K562 (cell line): Measurements from ENCODE around the gene TBXAS1. TPM values are rescaled to one million over a fixed set of nuclear protein-coding genes. Genes with fewer than 3 reads are reported as not detected.

Experiments
- BRCA1 ChIP-seq, 2 experiments: fragments of 450-650 bp in 1 of 2; sonication (generic) in 1 of 2; formaldehyde crosslinking in 1 of 2; IDR thresholded peaks; 2 replicates each; pipeline versions ENCODE4 v1.5.0 to v1.6.1; 2017 to 2020; ENCODE audit warnings: mild to moderate bottlenecking in 1 of 2, missing genetic modification reagents in 1 of 2
- GATAD2A ChIP-seq: fragments of 450-650 bp; IDR thresholded peaks from 2 replicates; pipeline ENCODE4 v1.6.1; 2017
- PML ChIP-seq: IDR thresholded peaks from 2 replicates; pipeline ENCODE4 v1.6.1; 2012; ENCODE audit warnings: low read length, inconsistent platforms
- PTTG1 ChIP-seq: fragments of 450-650 bp; IDR thresholded peaks from 2 replicates; pipeline ENCODE4 v1.6.1; 2016; ENCODE audit warnings: low read depth, mild to moderate bottlenecking, missing genetic modification characterization, missing compliant biosample characterization
- STAT5B ChIP-seq: fragments of 250-450 bp; sonication (Bioruptor Pico); IDR thresholded peaks from 2 replicates; pipeline ENCODE4 v1.8.0; 2021; ENCODE audit warnings: mild to moderate bottlenecking, inconsistent platforms
- TBP ChIP-seq: optimal IDR thresholded peaks from 2 replicates; pipeline ENCODE3; 2011; ENCODE audit warnings: low read depth, low read length, improper control_type of control experiment
- TOE1 ChIP-seq, 2 experiments: fragments of 450-650 bp in 1 of 2; sonication (generic) in 1 of 2; formaldehyde crosslinking in 1 of 2; IDR thresholded peaks; 2 replicates each; pipeline versions ENCODE4 v1.7.1 to v1.8.0; 2016 to 2022; ENCODE audit warnings: borderline replicate concordance in 2 of 2, mild to moderate bottlenecking in 2 of 2, antibody characterized with exemption in 1 of 2, inconsistent platforms in 1 of 2, low read depth in 1 of 2, missing genetic modification reagents in 1 of 2, moderate library complexity in 1 of 2
- XRCC5 ChIP-seq: fragments of 200-400 bp; formaldehyde crosslinking; IDR thresholded peaks from 2 replicates; pipeline ENCODE4 v1.6.1; 2017; ENCODE audit warnings: low read depth, mild to moderate bottlenecking, low read length
- ZNF232 ChIP-seq: sonication (generic); formaldehyde crosslinking; IDR thresholded peaks from 2 replicates; pipeline ENCODE4 v1.8.0; 2022; ENCODE audit warnings: mild to moderate bottlenecking, missing genetic modification reagents
- ZNF239 ChIP-seq: fragments of 250-450 bp; sonication (Bioruptor Pico); IDR thresholded peaks from 2 replicates; pipeline ENCODE4 v1.4.0; 2020; ENCODE audit warnings: mild to moderate bottlenecking
- ZNF444 ChIP-seq: fragments of 250-450 bp; sonication (Bioruptor Pico); IDR thresholded peaks from 2 replicates; pipeline ENCODE4 v1.4.0; 2020; ENCODE audit warnings: mild to moderate bottlenecking, moderate library complexity
- polyA plus RNA-seq, 8 experiments: library from polyadenylated mRNA; depleted of rRNA in 4 of 8; stranded (reverse) in 5 of 8; unstranded in 3 of 8; fragments of >200 nt; fragmentation: Nextera tagmentation in 2 of 8; fragmentation: Illumina TruSeq in 1 of 8; extraction: Ambion mirVana in 2 of 8; extraction: Trizol in 1 of 8; gene quantifications; 2 replicates each; pipeline versions ENCODE4 v1.2.1 to v1.2.3, GENCODE V29; 2011 to 2014; ENCODE audit warnings: inconsistent platforms in 1 of 8, missing spikeins in 1 of 8
- total RNA-seq, 7 experiments: library from RNA; depleted of rRNA in 6 of 7; stranded (reverse); fragments of >200 nt in 6 of 7; fragmentation: Illumina TruSeq in 2 of 7; extraction: Trizol in 2 of 7; gene quantifications; 2 replicates each; pipeline versions ENCODE4 v1.2.1 to v1.2.3, GENCODE V29; 2011 to 2021; ENCODE audit warnings: low replicate concordance in 1 of 7
- TF ChIP-seq, protein P1 (sequence below): fragments of 250-450 bp; sonication (Bioruptor Pico); IDR thresholded peaks from 2 replicates; pipeline ENCODE4 v1.4.0; 2020; ENCODE audit warnings: borderline replicate concordance
- TF ChIP-seq, protein P2 (sequence below): fragments of 450-650 bp; IDR thresholded peaks from 2 replicates; pipeline ENCODE4 v1.6.1; 2016; ENCODE audit warnings: missing biosample characterization, missing genetic modification characterization
- TF ChIP-seq, protein P3 (sequence below): sonication (generic); formaldehyde crosslinking; IDR thresholded peaks from 2 replicates; pipeline ENCODE4 v1.5.0; 2020; ENCODE audit warnings: missing genetic modification reagents

The TBXAS1 gene
- total and polyA plus RNA-seq, 9 of the 15 experiments (the other 6 are each of a cell fraction or from before 2014, with no cell fraction given) = 1.1 to 8.3 (median 1.9) TPM

DNA sequence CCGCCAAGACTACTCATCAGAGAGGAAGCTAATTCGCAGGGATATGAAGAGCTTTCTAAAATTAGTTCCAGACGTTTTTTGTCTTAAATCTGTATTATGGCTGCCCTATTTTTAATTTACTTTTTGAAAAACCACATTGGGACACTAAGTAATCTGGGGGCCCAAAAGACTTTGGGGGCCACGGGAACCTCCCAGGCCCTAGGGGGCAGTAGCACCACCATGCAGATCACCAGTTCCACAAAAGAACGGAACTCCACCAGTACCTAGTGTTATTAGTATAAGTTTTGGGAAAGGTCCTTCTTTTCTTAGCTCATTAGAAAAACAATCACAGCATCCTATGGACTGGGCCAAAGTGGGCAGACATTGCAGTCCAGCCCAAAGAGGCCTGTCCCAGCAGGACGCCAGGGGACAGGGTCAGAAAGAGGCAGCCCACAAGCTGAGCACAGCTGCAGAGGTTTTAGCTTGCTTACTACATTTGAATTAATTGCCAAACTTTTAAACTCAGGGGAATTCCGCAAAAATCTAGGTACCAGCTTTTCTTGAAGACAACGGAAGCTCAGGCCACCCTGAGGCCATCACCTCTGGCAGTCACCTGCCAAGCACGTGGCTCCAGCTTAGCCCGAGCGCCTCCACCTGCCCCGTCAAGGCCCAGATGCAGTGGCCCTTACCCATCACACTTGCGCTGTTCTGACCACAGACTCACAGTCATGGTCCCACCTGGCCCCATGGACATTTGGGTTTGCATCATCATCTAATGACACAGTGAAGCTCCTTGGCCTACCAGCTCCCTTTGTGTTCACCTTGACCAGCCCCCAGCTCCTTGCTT lies 158.8 kb downstream of the TBXAS1 start (continued):
- TF ChIP-seq XRCC5 (no peak), ZNF239 (CRISPR knock-in tag) (no peak), ZNF232 (CRISPR knock-in tag) (no peak), TOE1 (IDR thresholded peaks at IDR 0.05; ENCODE audit: borderline replicate concordance) (no peak), TOE1 (CRISPR knock-in tag; IDR thresholded peaks at IDR 0.05; ENCODE audit: borderline replicate concordance, low read depth) (no peak), ZNF444 (CRISPR knock-in tag) (no peak), GATAD2A (no peak), PTTG1 (tag) (no peak), PML (no peak), TBP (peak; percentile 2), STAT5B (no peak), BRCA1 (IDR thresholded peaks at IDR 0.05) (no peak), BRCA1 (CRISPR knock-in tag; IDR thresholded peaks at IDR 0.05) (no peak)
- TF ChIP-seq, protein P1, sequence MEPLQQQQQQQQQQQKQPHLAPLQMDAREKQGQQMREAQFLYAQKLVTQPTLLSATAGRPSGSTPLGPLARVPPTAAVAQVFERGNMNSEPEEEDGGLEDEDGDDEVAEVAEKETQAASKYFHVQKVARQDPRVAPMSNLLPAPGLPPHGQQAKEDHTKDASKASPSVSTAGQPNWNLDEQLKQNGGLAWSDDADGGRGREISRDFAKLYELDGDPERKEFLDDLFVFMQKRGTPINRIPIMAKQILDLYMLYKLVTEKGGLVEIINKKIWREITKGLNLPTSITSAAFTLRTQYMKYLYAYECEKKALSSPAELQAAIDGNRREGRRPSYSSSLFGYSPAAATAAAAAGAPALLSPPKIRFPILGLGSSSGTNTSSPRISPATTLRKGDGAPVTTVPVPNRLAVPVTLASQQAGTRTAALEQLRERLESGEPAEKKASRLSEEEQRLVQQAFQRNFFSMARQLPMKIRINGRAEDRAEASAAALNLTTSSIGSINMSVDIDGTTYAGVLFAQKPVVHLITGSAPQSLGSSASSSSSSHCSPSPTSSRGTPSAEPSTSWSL = no peak
- TF ChIP-seq, protein P2, sequence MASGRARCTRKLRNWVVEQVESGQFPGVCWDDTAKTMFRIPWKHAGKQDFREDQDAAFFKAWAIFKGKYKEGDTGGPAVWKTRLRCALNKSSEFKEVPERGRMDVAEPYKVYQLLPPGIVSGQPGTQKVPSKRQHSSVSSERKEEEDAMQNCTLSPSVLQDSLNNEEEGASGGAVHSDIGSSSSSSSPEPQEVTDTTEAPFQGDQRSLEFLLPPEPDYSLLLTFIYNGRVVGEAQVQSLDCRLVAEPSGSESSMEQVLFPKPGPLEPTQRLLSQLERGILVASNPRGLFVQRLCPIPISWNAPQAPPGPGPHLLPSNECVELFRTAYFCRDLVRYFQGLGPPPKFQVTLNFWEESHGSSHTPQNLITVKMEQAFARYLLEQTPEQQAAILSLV = no peak
- TF ChIP-seq, protein P3, sequence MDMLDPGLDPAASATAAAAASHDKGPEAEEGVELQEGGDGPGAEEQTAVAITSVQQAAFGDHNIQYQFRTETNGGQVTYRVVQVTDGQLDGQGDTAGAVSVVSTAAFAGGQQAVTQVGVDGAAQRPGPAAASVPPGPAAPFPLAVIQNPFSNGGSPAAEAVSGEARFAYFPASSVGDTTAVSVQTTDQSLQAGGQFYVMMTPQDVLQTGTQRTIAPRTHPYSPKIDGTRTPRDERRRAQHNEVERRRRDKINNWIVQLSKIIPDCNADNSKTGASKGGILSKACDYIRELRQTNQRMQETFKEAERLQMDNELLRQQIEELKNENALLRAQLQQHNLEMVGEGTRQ (CRISPR knock-in tag) = no peak
